ENCODE data around the gene NHLH1.
A peak's percentile ranks its signal among the peaks of the same experiment; 100 is the strongest.
"Not testable (repeated sequence)": the region's sequence is repeated elsewhere in the genome, so short reads cannot be mapped to it uniquely, and the experiment has no call there.

NHLH1 gene

DNA sequence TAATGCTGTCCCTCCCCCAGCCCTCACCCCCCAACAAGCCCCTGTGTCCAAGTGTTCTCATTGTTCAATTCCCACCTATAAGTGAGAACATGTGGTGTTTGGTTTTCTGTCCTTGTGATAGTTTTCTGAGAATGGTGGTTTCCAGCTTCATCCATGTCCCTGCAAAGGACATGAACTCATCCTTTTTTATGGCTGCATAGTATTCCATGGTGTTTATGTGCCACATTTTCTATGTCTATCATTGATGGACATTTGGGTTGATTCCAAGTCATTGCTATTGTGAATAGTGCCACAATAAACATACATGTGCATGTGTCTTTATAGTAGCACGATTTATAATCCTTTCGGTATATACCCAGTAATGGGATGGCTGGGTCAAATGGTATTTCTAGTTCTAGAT, 17.9 kb downstream of the NHLH1 start:
- not testable (repeated sequence) for DNase-seq

GRCh38 chr1:160388406-160388805, 21.5 kb downstream of the NHLH1 start:
- DNase-seq = not testable (repeated sequence)

GRCh38 chr1:160394673-160395072, 27.8 kb downstream of the NHLH1 start:
- DNase-seq = no peak

DNA sequence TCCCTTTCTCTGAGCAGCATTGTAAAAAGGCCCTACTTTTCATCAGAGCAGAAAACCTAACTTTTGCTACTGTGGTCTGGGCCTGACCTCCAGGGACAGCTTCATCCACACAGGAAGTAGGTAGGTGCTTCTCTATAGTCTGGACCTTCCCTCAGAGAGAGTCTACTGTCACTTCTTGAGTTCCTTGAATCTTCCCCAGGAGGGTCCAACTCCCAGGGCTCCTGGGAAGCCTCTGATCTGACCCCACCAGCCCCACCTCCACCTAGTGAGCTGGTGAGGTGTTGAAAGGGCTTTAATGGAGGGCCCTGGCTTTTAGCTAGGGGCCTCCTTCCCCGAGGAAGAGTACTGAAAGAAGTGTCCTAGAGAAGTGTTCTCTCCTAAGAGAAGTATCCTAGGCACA, 30.8 kb downstream of the NHLH1 start:
- no peak for DNase-seq

GRCh38 chr1:160398823-160399222, 32.0 kb downstream of the NHLH1 start:
- DNase-seq = no peak

DNA sequence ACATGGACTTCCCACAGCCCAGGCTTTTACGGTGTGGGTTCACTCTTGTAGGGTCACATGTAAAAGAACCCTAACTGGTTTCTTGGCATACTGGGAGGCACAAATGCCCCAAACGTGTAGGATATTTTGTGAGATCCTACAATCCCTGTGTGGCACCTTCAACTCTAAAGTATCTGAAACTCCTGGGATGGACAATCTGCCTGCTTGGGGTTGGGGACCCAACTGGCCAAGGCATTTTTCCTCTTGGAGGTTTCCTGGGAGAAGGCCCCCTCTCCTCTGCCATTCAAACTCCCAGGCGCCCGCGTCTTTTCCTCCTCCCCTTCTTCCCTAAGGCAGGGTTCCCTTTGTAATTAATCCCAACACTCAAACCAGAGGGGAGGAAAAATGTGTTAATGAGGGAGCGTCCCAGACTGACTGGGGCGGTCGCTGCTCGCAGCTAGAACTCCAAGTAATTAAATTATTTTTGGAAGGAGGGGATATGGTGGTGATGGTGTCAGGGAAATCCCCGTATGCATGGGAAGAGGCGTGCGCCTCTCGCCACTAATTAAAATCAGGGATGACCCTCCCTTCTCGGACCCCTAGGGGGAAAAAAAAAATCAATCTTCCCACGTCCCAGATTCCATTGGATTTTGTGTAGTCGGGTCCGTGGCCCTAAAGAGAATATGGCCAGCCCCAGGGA, 32.8 kb downstream of the NHLH1 start:
- DNase-seq = no peak

- peak; percentile 68 for DNase-seq
Observed at GRCh38 chr1:160400223-160400645, 33.4 kb downstream of the NHLH1 start, which contains the start of gene VANGL2. Gene VANGL2, plus strand, starts transcription at chr1:160400564. Its CDS starts 15,274 bp downstream, at chr1:160415838.

DNA sequence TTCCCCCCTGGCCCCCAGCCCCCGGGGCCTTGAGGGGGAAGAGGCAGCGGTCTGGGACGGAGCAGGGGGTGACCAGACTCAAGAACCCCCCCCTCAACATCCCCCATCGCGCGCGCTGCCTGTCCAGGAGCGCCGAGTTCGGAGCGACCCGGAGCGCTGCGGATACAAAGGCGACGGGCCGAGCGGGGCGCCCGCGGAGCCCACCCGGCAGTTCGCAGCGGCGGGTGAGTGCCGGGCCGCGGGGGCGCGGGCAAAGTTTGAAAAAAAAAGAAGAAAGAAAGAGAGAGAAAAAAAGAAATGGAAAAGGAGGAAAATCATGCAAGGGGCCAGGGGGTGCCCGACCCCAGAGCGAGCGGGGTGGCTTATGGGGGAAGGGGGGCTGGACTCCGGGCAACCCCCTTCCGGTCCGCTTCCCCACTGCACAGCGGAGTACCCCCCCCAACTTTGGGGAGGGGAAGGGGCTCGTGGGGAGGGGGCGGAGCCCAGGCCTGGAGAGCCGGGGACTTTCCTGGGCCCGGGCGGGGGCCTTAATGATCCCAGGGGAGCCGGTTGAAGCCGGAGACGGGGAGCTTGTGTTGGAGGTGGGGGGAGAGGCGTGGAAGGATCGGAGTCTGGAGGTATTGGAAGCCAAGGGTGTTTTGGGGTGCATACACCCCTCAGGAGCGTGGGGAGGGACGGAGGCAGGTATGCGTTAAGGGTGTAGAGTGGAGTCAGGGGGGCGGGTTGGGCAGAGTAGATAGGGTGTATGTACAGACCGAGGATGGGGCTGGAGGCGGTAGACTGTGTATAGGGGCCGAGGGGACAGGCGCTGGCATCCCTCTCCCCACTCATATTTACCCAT, 34.0 kb downstream of the NHLH1 start:
- DNase-seq = no peak

GRCh38 chr1:160401487-160401805, 34.6 kb downstream of the NHLH1 start:
- DNase-seq = no peak

- DNase-seq = no peak
Observed at GRCh38 chr1:160402001-160402795, 35.3 kb downstream of the NHLH1 start.

- no peak for DNase-seq
Observed at GRCh38 chr1:160403244-160403643, 36.4 kb downstream of the NHLH1 start.

DNA sequence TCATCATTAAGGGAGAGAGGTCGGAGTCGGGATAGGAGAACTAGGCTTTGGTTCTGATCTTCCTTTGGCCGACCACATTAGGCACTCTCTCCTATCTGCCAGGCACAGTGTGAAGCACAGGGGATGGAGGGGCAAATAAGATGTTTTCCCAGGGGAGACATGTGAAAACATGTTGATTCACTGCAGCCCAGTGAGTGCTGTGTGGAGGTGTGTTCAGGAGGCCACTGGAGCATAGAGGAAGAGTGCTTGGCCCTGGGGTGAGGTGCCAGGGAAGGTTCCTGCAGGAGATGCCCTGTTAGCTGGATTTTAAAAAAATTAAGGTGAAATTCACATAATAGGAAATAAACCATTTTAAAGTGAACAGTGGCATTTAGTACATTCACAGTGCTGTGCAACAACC, 37.2 kb downstream of the NHLH1 start:
- no peak for DNase-seq

- DNase-seq = no peak
Observed at GRCh38 chr1:160405331-160405877, 38.5 kb downstream of the NHLH1 start.

- DNase-seq = no peak
Observed at GRCh38 chr1:160406131-160406968, 39.5 kb downstream of the NHLH1 start.

DNA sequence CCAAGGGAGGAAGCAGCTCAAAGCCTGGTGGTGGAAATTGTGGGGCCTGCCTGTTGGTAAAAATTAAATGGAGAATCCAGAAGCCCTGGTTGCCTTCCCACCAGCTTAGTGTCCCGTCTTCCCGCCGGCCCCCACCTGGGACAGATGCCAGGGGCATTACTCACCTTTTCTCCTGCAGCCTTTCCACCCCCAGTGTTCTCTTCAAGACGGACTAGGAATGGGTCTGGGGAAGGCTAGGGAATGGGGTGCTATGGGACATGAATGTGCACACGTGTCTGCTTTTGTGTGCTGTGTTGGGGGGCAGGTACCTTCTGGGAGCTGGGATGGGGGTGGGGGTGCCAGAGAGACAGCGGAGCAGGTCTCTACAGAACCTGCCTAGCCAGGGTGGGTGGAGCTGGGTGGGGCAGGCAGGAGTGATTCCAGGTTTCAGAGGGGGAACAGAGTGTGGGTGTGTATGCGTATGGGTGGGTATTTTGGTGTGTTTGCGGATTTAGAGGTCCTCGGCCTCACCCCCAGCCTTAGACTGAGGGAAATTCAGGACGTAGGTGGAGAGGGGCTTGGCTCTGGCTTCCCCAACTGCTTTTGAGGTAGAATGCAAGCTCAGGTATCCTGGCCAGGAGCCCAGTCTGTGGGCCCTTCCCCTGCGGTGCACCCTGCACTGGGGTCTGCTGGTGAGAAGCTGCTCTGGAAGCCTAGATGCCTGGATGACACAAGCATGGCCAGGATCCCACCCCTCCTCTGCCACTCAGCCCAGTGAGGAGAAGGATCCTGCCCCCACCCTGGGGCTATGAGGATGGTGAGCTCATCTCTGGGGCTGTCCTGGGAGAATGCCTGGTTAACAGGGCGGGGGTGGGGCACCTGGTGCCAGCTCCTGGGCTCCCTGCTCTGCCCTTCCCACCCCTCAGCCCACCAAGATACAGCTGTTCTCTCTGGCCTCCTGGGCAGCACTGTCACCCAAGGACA, 41.2 kb downstream of the NHLH1 start:
- DNase-seq = no peak

- DNase-seq = no peak
Observed at GRCh38 chr1:160408864-160409263, 42.0 kb downstream of the NHLH1 start.

GRCh38 chr1:160409486-160409885, 42.6 kb downstream of the NHLH1 start:
- no peak for DNase-seq

DNA sequence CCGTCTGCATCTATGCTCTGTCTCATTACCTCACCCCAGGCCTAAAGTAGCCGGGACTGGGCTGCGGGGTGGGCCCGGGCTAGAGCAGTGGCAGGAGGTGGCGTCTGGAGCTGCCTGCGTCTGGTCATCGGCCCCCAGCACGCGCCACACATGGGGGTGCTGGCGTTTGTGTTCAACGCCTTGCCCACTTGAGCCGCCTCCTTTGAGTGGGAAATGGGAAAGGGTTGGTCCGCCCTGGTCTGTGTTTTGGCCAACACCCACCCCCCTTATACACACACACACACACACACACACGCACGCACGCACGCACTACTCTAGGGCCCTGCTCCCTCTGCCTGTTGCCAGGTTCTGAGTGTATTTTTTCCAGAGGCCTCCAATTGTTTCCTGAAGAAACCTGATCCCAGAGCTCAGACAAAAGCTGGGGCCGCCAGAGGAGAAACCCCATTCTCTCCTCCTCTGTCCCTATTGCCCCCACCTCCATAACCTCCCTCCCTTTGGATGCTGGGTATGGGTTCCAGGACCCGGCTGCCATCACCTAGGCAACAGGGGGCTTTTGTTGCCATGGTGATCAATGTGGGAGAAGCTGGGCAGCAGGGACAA, 43.6 kb downstream of the NHLH1 start:
- no peak for DNase-seq

GRCh38 chr1:160411271-160412027, 44.6 kb downstream of the NHLH1 start:
- DNase-seq = no peak

DNA sequence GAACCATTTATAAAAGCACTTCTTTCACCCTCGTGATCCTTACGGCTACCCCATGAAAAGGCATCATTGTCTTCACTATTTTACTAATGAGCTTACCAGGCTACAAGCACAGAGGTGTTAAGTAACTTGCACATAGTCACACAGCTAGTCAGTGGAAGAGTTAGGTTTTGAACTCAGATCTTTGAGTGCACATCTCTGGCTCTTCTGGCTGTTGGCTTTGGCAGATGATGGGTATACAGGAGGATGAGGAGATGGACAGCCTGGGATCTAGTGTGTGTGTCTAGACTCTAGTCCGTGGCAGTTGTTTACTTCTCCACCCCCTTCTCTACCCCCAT, 45.1 kb downstream of the NHLH1 start:
- no peak for DNase-seq

Measured in activated CD4-positive, alpha-beta T cell treated with anti-CD3 and anti-CD28 coated beads for 48 hours (primary cell).